ENCODE data around the gene EPHX1.

DNA sequence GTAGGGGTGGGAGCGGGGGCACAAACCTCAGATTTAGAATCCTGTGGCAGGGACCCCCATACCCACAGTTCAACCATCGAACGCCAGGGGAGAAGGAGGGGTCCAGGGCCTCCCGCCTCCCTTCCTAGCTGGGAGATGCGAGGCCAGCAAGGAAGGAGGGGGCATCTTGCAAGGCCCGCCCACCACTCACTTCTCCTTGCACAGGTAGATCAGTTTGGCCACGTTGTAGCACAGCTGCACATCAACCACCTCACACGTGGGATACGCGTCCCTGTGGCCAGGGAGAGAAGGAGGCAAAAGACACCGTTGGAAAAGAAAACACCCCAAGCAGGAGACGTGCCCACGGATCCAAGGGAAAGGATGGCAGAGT, 52.6 kb downstream of the EPHX1 start:
- TF ChIP-seq, protein P1, sequence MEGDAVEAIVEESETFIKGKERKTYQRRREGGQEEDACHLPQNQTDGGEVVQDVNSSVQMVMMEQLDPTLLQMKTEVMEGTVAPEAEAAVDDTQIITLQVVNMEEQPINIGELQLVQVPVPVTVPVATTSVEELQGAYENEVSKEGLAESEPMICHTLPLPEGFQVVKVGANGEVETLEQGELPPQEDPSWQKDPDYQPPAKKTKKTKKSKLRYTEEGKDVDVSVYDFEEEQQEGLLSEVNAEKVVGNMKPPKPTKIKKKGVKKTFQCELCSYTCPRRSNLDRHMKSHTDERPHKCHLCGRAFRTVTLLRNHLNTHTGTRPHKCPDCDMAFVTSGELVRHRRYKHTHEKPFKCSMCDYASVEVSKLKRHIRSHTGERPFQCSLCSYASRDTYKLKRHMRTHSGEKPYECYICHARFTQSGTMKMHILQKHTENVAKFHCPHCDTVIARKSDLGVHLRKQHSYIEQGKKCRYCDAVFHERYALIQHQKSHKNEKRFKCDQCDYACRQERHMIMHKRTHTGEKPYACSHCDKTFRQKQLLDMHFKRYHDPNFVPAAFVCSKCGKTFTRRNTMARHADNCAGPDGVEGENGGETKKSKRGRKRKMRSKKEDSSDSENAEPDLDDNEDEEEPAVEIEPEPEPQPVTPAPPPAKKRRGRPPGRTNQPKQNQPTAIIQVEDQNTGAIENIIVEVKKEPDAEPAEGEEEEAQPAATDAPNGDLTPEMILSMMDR (IDR thresholded peaks at IDR 0.05): no peak
- TF ChIP-seq ZFX (IDR thresholded peaks at IDR 0.05; ENCODE audit: borderline replicate concordance): no peak
